ENCODE data around the gene SPCS1.
"Not testable (repeated sequence)": the region's sequence is repeated elsewhere in the genome, so short reads cannot be mapped to it uniquely, and the experiment has no call there.

The SPCS1 gene

GRCh38 chr3:52695798-52696671, 9.9 kb upstream of the SPCS1 start:
- no peak for DNase-seq

GRCh38 chr3:52696830-52697631, 8.9 kb upstream of the SPCS1 start:
- DNase-seq = no peak

- DNase-seq = no peak
Measured at GRCh38 chr3:52697632-52697965, 8.3 kb upstream of the SPCS1 start.

- DNase-seq = no peak
Measured at GRCh38 chr3:52703341-52703740, 2.6 kb upstream of the SPCS1 start.

GRCh38 chr3:52704611-52705437, 1.1 kb upstream of the SPCS1 start:
- DNase-seq = no peak

GRCh38 chr3:52705438-52705687, 543 bp upstream of the SPCS1 start:
- DNase-seq = no peak

- no peak for DNase-seq
Measured at GRCh38 chr3:52707585-52707984, 1.7 kb downstream of the SPCS1 start.

- no peak for DNase-seq
Measured at GRCh38 chr3:52710512-52710911, 4.6 kb downstream of the SPCS1 start.

GRCh38 chr3:52712291-52713212, 6.6 kb downstream of the SPCS1 start:
- DNase-seq = no peak

- no peak for DNase-seq
Measured at GRCh38 chr3:52714335-52715302, 8.7 kb downstream of the SPCS1 start.

- DNase-seq = no peak
Measured at GRCh38 chr3:52715714-52716305, 9.9 kb downstream of the SPCS1 start.

GRCh38 chr3:52719618-52720017, 13.7 kb downstream of the SPCS1 start:
- DNase-seq = no peak

GRCh38 chr3:52721002-52721729, 15.3 kb downstream of the SPCS1 start:
- peak; percentile 14 for DNase-seq

- no peak for DNase-seq
Measured at GRCh38 chr3:52721730-52722008, 15.8 kb downstream of the SPCS1 start.

GRCh38 chr3:52722491-52722890, 16.6 kb downstream of the SPCS1 start:
- no peak for DNase-seq

GRCh38 chr3:52723935-52724334, 18.0 kb downstream of the SPCS1 start:
- DNase-seq = no peak

GRCh38 chr3:52724511-52724910, 18.6 kb downstream of the SPCS1 start:
- no peak for DNase-seq

GRCh38 chr3:52728753-52729152, 22.8 kb downstream of the SPCS1 start:
- DNase-seq = not testable (repeated sequence)

- no peak for DNase-seq
Measured at GRCh38 chr3:52730681-52731080, 24.8 kb downstream of the SPCS1 start.

- DNase-seq = no peak
Measured at GRCh38 chr3:52731590-52731989, 25.7 kb downstream of the SPCS1 start.
